B cell (primary cell): ENCODE results near the gene NTN4. TPM values are rescaled to one million over a fixed set of nuclear protein-coding genes. Genes with fewer than 3 reads are reported as not detected.
"Not testable (repeated sequence)": the region's sequence is repeated elsewhere in the genome, so short reads cannot be mapped to it uniquely, and the experiment has no call there.

Experiments used
- ATAC-seq: fragments of 200-7000 bp; cut with Tn5 transposase; one replicate; pipeline ENCODE4 v1.10.0; 2021; ENCODE audit warnings: low read depth, mild to moderate bottlenecking, moderate number of reproducible peaks, moderate library complexity
- CTCF ChIA-PET: fragments of 350-600 bp; sonication (Branson Sonifier 250); formaldehyde crosslinking; loops from one replicate; lab custom pipeline; 2021; ENCODE audit warnings: antibody characterized with exemption, inconsistent platforms; lab: Charles Lee
- POLR2A ChIA-PET: fragments of 350-600 bp; sonication (Branson Sonifier 250); formaldehyde crosslinking; loops from one replicate; lab custom pipeline; 2021; ENCODE audit warnings: antibody characterized with exemption; lab: Charles Lee
- DNase-seq: peaks from one replicate; pipeline ENCODE4 v3.0.0; 2013
- H2AFZ ChIP-seq: 2 replicates; pipeline ENCODE4 v1.6.1; 2012; ENCODE audit warnings: mild to moderate bottlenecking, low read depth, low read length; ENCODE audit not compliant: insufficient read depth, poor library complexity, severe bottlenecking
- H3K27ac ChIP-seq, 2 donors: 1 replicate in 1 of 2; 2 replicates in 1 of 2; pipeline ENCODE4 v1.5.1; 2012 to 2013; ENCODE audit warnings: low read length in 2 of 2, mild to moderate bottlenecking in 2 of 2, moderate library complexity in 1 of 2
- H3K27me3 ChIP-seq, 4 experiments: fragments of 200-600 bp in 1 of 4; sonication (generic) in 1 of 4; replicated peaks in 1 of 4; 1 replicate in 2 of 4; 2 replicates in 2 of 4; pipeline versions ENCODE4 v1.6.1 to v1.7.0; 2013 to 2016; ENCODE audit warnings: low read length in 3 of 4, mild to moderate bottlenecking in 2 of 4, mixed read lengths in 1 of 4, moderate library complexity in 1 of 4; ENCODE audit not compliant: insufficient read depth in 4 of 4, control insufficient read depth in 3 of 4; ENCODE audit errors: control extremely low read depth in 1 of 4
- H3K36me3 ChIP-seq, 2 experiments: replicated peaks in 1 of 2; 1 replicate in 1 of 2; 2 replicates in 1 of 2; pipeline versions ENCODE4 v1.6.1 to v1.7.1; 2013; ENCODE audit warnings: low read length in 1 of 2; ENCODE audit not compliant: insufficient read depth in 2 of 2, control insufficient read depth in 1 of 2; ENCODE audit errors: control extremely low read depth in 1 of 2, extremely low read depth in 1 of 2
- H3K4me1 ChIP-seq, 2 donors: fragments of 200-600 bp in 1 of 2; sonication (generic) in 1 of 2; 1 replicate in 1 of 2; 2 replicates in 1 of 2; pipeline versions ENCODE4 v1.5.1 to v1.6.1; 2013 to 2017; ENCODE audit warnings: low read length in 2 of 2; ENCODE audit not compliant: control insufficient read depth in 2 of 2, insufficient read depth in 2 of 2
- H3K4me2 ChIP-seq: replicated peaks from 2 replicates; pipeline ENCODE3; 2012; ENCODE audit warnings: mild to moderate bottlenecking, low read depth, low read length; ENCODE audit not compliant: poor library complexity, severe bottlenecking
- H3K4me3 ChIP-seq, 5 experiments: fragments of 200-600 bp in 1 of 5; sonication (generic) in 1 of 5; 1 replicate in 3 of 5; 2 replicates in 2 of 5; pipeline versions ENCODE4 v1.5.1 to v1.7.0; 2011 to 2016; ENCODE audit warnings: low read length in 4 of 5, mild to moderate bottlenecking in 4 of 5, low read depth in 2 of 5, control low read depth in 1 of 5, moderate library complexity in 1 of 5; ENCODE audit not compliant: insufficient read depth in 1 of 5; ENCODE audit errors: control extremely low read depth in 1 of 5, extremely low read depth in 1 of 5
- H3K79me2 ChIP-seq: fragments of 200-600 bp; sonication (generic); one replicate; pipeline ENCODE4 v1.6.0; 2016; ENCODE audit warnings: low read length; ENCODE audit not compliant: control insufficient read depth, insufficient read depth
- H3K9ac ChIP-seq: fragments of 200-600 bp; sonication (generic); 2 replicates; pipeline ENCODE4 v1.6.1; 2017; ENCODE audit warnings: mild to moderate bottlenecking, low read length, moderate library complexity
- H3K9me3 ChIP-seq, 3 donors: one replicate each; pipeline versions ENCODE4 v1.6.1 to v1.7.1; 2013; ENCODE audit warnings: low read length in 2 of 3; ENCODE audit not compliant: control insufficient read depth in 2 of 3, insufficient read depth in 1 of 3; ENCODE audit errors: control extremely low read depth in 1 of 3
- H4K20me1 ChIP-seq: 2 replicates; pipeline ENCODE4 v1.6.0; 2012; ENCODE audit warnings: mild to moderate bottlenecking, low read length; ENCODE audit not compliant: insufficient read depth, control insufficient read depth, poor library complexity, severe bottlenecking
- H3K27ac Mint-ChIP-seq: one replicate; pipeline ENCODE4 v1.8.0; 2021; ENCODE audit warnings: mixed read lengths
- H3K27me3 Mint-ChIP-seq: one replicate; pipeline ENCODE4 v1.8.0; 2021; ENCODE audit warnings: mixed read lengths
- H3K4me1 Mint-ChIP-seq: one replicate; pipeline ENCODE4 v1.8.0; 2021; ENCODE audit warnings: mixed read lengths
- H3K4me3 Mint-ChIP-seq: one replicate; pipeline ENCODE4 v1.8.0; 2021; ENCODE audit warnings: mixed read lengths
- H3K9me3 Mint-ChIP-seq: one replicate; pipeline ENCODE4 v1.8.0; 2022; ENCODE audit warnings: mixed read lengths; ENCODE audit not compliant: insufficient read depth
- CTCF ChIP-seq: fragments of 200-600 bp; IDR thresholded peaks from one replicate; pipeline ENCODE4 v1.8.0; 2022; ENCODE audit warnings: antibody characterized with exemption, mild to moderate bottlenecking
- EZH2 ChIP-seq: IDR thresholded peaks from 2 replicates; pipeline ENCODE4 v1.6.1; 2012; ENCODE audit warnings: borderline replicate concordance, low read depth, mild to moderate bottlenecking, moderate library complexity, low read length; ENCODE audit not compliant: insufficient read depth, poor library complexity, severe bottlenecking
- WGBS: methylation state at CpG from one replicate; pipeline ENCODE4 v1.1.5; 2013; ENCODE audit warnings: missing lambda C conversion rate; ENCODE audit not compliant: insufficient coverage; 5-methylcytosine and 5-hydroxymethylcytosine counted together
- intact Hi-C: fragments of 100-400 bp; cut with micrococcal nuclease; formaldehyde crosslinking; loops from one replicate; pipeline ENCODE4 v1.10.0; 2022
- polyA plus RNA-seq: library from polyadenylated mRNA; depleted of rRNA; stranded (reverse); fragments of >200 nt; gene quantifications from 2 replicates; pipeline ENCODE4 v1.2.3, GENCODE V29; 2012
- total RNA-seq, 2 donors: library from RNA; stranded (reverse); fragments of 120-200 nt in 1 of 2; gene quantifications; 1 replicate in 1 of 2; 2 replicates in 1 of 2; pipeline versions ENCODE4 v1.2.3 to v1.2.4, GENCODE V29; 2013 to 2022

The NTN4 gene
- total and polyA plus RNA-seq, 2 donors (not counting 1 experiment from before 2014, with no cell fraction given), result not detected

DNA sequence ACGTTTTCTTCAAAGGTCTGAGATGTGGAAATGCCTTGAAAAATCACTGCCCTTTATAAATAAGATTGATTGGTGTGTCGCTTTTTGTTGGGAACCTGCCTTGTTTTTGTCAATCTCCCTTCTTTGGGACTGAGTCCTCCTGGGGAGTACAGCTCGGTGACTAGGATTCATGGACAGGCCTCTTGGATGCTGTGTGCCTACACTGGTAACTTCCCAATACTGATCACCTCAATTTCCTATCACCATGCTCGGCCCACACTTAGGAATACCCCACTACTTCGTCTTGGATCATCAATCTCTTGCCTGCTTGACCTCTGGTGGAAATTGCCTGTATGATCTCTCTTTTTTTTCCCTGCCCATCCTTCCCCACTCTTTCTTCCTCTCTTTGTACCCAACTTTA, 34.2 kb downstream of the NTN4 start:
- H4K20me1 ChIP-seq, result no peaks in the 10 kb centered on the region
- no peak for TF ChIP-seq EZH2
- TF ChIP-seq CTCF, result no peak
- no peaks in the 10 kb centered on the region for H3K79me2 ChIP-seq
- H3K4me1 ChIP-seq, result no peaks in the 10 kb centered on the region
- H3K36me3 ChIP-seq, result no peaks in the 10 kb centered on the region
- intact Hi-C loops, result no loop called here
- H3K27ac ChIP-seq, result no peak overlapping the region
- H3K9ac ChIP-seq, result no peak overlapping the region
- no peak overlapping the region for H3K4me2 ChIP-seq
- H3K4me3 ChIP-seq, result no peak overlapping the region
- no peak overlapping the region for H2AFZ ChIP-seq
- WGBS, result 68% methylated on average over 3 of the region's 5 CpGs
- ATAC-seq, result no peak
- Mint-ChIP-seq H3K4me3 (no peak overlapping the region), H3K27me3 (peaks cover 9% of the 10 kb centered on the region), H3K9me3 (peaks cover 2% of the 10 kb centered on the region), H3K27ac (no peak overlapping the region), H3K4me1 (no peaks in the 10 kb centered on the region)
- POLR2A ChIA-PET, result no interaction called here
- CTCF ChIA-PET, result no interaction called here
- H3K9me3 ChIP-seq, result peaks cover 0 to 1% (median 1%) of the 10 kb centered on the region in 3 donors
- H3K27me3 ChIP-seq, result no peaks in the 10 kb centered on the region
- DNase-seq, result no peak

DNA sequence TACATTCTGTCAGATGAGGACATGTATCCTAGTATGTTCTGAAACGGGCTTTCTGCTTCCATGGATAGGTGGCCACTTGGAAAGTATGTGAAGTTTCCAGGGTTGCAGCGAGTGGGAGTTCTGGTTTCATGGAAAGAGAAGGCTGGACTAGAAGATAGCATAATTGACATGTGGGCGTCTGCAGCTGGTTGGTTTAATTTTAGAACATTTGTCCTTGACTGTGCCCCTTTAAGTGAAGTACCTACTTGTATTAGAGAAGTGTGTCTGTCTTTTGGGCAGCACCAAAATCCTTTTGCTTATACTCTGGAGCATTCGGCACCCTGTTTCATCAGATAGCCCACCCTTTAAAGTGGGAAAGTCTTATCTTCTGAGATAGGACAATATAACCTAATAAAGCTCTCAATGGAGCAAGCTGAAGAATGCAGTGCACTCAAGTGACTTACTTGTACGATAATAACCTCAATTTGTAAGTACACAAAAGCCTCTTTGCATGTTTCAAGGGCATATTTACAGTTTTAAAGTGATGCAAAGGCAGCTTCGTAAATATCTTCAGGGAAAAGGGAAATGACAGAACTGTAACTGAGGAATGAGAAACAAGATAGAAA, 35.2 kb downstream of the NTN4 start:
- TF ChIP-seq CTCF (no peak), EZH2 (no peak)
- no peak overlapping the region for H3K4me3 ChIP-seq
- Mint-ChIP-seq H3K4me3 (no peak overlapping the region), H3K27ac (no peak overlapping the region), H3K9me3 (peaks cover 2% of the 10 kb centered on the region), H3K27me3 (peaks cover 11% of the 10 kb centered on the region), H3K4me1 (no peaks in the 10 kb centered on the region)
- H2AFZ ChIP-seq, result no peak overlapping the region
- no peaks in the 10 kb centered on the region for H4K20me1 ChIP-seq
- WGBS, result 72% methylated on average over 3 of the region's 6 CpGs
- no peaks in the 10 kb centered on the region for H3K27me3 ChIP-seq
- H3K79me2 ChIP-seq, result no peaks in the 10 kb centered on the region
- H3K4me2 ChIP-seq, result no peak overlapping the region
- ATAC-seq, result no peak
- CTCF ChIA-PET, result no interaction called here
- H3K27ac ChIP-seq, result no peak overlapping the region
- DNase-seq, result no peak
- no peaks in the 10 kb centered on the region for H3K4me1 ChIP-seq
- H3K36me3 ChIP-seq, result no peaks in the 10 kb centered on the region
- POLR2A ChIA-PET, result no interaction called here
- H3K9ac ChIP-seq, result no peak overlapping the region
- intact Hi-C loops, result no loop called here
- H3K9me3 ChIP-seq, result peaks cover 0 to 1% (median 1%) of the 10 kb centered on the region in 3 donors

DNA sequence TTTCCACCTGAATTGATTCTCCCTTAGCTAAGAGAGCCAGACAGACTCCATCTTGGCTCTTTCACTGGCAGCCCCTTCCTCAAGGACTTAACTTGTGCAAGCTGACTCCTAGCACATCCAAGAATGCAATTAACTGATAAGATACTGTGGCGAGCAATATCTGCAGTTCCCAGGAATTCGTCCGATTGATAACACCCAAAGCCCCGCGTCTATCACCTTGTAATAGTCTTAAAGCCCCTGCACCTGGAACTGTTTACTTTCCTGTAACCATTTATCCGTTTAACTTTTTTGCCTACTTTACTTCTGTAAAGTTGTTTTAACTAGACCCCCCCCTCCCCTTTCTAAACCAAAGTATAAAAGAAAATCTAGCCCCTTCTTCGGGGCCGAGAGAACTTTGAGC, 44.5 kb downstream of the NTN4 start:
- H3K27me3 Mint-ChIP-seq, result peaks cover 31% of the 10 kb centered on the region
- H3K4me3 Mint-ChIP-seq, H3K9ac ChIP-seq, H3K27ac ChIP-seq, H3K4me3 ChIP-seq, POLR2A ChIA-PET, H3K4me1 ChIP-seq, H2AFZ ChIP-seq, ATAC-seq, H3K79me2 ChIP-seq, CTCF ChIA-PET, intact Hi-C loops, H3K9me3 ChIP-seq, H3K27me3 ChIP-seq, DNase-seq, H3K4me2 ChIP-seq, H3K36me3 ChIP-seq, H4K20me1 ChIP-seq, H3K27ac Mint-ChIP-seq, H3K4me1 Mint-ChIP-seq: not testable (repeated sequence)
- no CpG with 5 or more reads among the region's 8 CpGs for WGBS
- H3K9me3 Mint-ChIP-seq, result peaks cover 10% of the 10 kb centered on the region
